SIG-M5 (cell line): Measurements from ENCODE around the gene TICAM1.
"Not testable (repeated sequence)": the region's sequence is repeated elsewhere in the genome, so short reads cannot be mapped to it uniquely, and the experiment has no call there.

Source experiments
- DNase-seq: peaks from one replicate; lab custom pipeline; 2025; lab: John Stamatoyannopoulos, UW

Gene TICAM1

DNA sequence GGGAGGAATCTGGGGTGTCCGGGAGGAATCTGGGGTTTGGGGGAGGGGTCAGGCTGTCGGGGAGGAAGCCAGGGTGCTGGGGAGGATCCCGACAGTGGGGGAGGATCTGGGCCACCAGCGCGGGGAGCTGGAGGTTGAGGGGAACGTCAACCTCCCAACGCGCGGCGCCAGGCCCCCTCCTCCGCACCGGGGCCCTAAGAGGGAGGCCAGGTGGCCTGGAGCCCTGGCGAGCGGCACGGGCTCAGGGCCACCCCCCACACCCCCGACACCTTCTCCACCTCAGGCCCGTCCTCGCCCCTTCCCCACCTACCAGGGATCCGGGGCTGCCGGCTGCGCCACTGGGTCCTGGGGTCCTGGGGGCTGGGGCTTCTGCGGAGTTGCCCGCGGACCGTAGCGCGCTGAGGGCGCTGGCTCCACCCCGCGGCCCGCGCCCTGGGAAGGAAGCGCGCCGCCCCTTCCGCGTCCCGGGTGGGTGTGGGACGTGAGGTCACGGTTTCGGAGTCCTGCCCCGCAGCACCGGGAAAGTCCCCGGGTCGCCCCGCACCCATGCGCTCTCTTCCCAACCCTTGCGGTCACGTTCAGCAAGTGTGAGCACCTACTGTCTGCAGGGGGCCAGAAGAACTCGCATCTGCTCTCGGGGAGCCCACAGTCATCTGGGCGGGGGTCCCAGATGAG lies at the start of gene TICAM1:
Gene TICAM1, minus strand, starts transcription at position 409 of the 675 bp plus-strand sequence. CDS start 13,335 bp downstream, outside the sequence.
- DNase-seq, result no peak

DNA sequence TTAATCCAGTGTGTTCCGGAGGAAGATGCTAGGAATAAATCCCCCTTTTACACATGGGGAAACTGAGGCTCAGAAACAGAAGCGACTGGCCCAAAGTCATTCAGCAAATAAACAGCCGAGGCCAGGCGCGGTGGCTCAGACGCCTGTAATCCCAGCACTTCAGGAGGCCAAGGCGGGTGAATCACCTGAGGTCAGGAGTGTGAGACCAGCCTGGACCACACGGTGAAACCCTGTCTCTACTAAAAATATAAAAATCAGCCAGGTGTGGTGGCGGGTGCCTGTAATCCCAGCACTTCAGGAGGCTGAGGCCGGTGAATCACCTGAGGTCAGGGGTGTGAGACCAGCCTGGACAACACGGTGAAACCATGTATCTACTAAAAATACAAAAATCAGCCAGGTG lies 47.5 kb upstream of the TICAM1 start:
- DNase-seq, result no peak

DNA sequence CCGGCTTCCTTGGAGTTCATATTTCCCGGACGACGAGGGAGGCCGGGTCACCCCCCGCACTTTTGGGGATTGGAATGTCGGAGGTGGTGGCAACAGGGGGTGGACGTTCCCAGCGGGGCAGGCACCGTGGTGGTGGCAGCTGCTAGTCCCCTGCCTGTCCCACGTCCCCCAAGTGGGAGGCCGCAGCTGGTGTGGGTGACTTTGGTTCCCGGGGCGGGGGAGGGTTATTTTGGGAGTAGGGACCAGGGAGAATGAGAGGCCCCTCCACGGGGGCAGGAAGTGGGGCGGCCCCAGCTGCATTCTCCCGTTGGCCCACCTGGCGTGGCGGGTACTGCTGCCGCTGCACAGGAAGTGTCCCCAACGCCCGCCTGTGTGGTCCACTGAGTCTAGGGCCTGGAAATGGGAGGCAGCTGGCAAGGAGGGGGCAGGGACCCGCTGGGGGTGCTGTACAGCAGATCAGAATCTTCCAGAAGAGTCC lies 47.0 kb upstream of the TICAM1 start:
- no peak for DNase-seq

DNA sequence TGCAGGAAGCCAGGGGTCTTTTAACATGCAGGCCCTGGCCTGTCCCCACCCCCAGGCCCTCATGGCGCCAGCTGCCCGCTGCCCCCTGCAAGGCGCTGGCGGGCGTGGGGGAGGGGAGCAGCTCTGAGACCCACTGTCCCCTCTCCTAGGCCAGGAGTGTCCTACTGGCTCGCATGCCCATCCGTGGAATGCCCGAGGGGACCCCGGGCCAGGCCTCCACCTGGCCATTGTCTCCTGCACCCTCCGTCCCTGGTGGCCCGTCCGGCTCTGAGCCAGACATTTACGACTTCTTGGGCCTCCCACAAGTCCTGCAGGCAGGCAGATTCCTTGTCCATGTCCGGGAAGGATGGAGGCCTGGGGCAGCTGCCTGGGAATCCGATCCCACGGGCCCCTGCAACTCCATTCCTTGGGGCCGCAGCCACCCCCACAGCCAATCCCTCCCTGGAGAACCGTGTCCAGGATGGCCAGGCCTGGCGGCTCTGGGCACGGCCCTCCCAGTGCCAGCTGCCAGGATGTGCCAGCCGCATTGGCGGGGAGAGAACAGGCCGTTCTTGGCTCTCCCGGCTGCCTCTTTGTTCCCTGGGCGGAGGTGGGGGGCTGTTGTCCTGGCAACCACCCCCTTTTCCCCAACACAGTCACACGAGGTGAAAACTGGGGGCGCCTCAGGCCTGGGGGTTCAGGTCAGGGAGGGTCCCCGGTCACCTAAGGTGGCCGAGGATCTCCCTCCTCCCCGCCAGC lies 46.4 kb upstream of the TICAM1 start:
- no peak for DNase-seq

DNA sequence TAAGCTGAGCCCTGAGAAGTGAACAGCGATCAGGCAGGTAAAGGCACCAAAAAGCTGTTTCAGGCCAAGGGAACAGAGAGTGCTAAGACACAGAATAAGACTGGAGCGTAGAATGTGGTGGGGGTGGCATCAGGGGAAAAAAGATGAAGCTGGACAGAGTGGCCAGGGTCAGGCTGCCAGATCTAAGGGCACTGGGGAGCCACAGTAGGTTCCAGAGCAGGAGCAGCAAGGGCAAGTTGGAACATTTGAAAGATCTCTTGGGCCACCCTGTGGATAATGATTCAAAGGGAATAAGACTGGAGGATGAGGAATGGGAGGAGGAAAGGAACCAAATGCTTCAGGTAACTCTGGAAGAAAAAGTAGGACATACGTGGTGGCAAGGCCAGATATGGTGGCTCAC lies 42.4 kb upstream of the TICAM1 start:
- DNase-seq, result no peak

DNA sequence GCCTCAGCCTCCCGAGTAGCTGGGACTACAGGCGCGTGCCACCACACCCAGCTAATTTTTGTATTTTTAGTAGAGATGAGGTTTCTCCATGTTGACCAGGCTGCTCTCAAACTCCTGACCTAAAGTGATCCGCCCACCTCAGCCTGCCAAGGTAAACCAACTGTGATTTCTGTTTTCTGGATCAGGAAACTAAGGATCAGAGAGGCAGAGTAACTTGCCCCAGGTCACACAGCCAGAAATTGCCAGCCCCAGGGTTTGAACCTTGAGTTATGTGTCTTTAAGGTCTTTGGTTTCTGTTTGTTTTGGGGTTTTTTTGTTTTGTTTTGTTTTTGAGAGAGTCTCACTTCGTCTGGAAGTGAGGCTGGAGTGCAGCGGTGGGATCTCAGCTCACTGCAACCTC lies 40.2 kb upstream of the TICAM1 start:
- no peak for DNase-seq

DNA sequence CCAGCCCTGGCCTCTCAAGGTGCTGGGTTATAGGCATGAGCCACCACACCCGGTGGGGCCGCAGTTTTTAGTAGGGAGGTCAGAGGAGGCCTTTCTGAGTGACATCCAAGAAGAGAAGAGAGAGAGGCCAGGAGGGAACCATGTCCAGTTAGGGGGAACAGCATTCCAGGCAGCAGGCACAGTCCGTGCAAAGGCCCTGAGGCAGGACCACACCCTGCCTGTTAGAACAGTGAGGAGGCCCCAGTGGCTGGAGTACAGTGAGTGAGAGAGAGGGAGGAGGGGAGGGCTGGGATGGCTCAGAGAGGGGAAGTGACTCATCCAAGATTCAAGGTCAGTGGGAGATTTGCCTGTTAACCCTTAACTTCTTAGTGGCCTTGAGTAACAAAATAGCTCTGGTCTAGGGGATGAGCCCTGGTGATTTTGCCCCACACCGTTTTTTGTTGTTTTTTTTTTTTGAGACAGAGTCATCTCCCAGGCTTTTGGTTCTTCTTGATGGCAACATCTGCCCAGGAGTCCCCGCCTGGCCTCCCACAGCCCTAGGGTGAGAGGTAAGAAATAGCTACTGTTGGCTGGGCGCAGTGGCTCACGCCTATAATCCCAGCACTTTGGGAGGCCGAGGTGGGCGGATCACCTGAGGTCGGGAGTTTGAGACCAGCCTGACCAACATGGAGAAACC lies 38.7 kb upstream of the TICAM1 start:
- DNase-seq, result peak; percentile 39

DNA sequence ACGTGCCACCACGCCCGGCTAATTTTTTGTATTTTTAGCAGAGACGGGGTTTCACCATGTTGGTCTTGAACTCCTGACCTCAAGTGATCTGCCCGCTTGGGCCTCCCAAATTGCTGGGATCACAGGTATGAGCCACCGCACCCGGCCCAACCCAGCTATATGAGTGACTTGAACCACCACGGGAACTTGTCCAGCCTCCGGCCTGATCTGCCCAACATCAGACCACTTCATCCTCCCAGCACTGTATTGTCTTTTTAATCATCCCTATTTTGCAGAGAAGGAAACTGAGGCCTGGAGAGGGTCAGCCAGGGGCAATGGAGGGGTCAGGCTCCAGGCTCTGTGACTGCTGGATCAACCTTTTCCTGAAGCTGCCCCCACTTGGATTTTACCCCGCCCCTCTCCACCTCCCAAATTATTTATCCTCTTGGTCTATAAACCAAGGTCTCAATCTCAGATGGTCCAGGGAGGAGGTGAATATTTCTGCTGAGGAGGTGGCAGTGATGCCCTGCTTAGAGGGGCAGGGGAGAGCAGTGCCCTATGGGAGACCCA lies 36.8 kb upstream of the TICAM1 start:
- no peak for DNase-seq

DNA sequence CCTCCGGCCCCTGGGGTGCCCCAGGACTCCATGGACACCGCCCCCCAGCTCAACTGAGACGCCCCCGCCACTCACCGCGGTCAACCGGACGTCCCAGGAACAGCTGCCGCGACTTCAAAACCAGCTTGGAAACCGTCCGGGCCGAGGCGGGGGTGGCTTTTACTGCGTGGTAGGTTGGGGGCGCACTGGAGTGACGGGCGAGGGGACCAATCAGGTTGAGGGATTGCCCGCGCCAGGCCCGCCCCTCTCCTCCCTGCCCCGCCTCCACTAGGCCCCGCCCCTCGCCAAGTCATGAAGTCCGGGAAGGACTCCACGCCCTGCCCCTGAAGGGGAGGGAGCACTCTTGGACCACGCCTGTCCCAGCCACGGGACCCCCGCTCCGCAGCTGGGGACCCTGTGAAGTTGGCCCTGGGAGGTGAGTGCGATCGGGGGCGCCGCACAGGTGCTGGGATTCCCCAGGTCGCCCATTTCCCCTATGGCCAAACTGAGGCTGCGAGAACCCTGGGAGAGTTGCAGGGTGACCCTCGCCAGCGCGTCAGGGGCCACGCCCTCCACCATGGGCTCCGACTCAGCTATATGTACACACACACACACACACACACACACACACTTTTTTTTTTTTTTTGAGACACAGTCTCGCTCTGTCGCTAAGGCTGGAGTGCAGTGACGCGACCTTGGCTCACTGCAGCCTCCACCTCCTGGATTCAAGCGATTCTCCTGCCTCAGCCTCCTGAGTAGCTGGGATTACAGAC lies 36.2 kb upstream of the TICAM1 start, which contains the start of gene PLIN3:
Gene PLIN3, minus strand, starts transcription at position 134 of the 752 bp plus-strand sequence. CDS start 6,273 bp downstream, outside the sequence.
- DNase-seq, result peak; percentile 22

DNA sequence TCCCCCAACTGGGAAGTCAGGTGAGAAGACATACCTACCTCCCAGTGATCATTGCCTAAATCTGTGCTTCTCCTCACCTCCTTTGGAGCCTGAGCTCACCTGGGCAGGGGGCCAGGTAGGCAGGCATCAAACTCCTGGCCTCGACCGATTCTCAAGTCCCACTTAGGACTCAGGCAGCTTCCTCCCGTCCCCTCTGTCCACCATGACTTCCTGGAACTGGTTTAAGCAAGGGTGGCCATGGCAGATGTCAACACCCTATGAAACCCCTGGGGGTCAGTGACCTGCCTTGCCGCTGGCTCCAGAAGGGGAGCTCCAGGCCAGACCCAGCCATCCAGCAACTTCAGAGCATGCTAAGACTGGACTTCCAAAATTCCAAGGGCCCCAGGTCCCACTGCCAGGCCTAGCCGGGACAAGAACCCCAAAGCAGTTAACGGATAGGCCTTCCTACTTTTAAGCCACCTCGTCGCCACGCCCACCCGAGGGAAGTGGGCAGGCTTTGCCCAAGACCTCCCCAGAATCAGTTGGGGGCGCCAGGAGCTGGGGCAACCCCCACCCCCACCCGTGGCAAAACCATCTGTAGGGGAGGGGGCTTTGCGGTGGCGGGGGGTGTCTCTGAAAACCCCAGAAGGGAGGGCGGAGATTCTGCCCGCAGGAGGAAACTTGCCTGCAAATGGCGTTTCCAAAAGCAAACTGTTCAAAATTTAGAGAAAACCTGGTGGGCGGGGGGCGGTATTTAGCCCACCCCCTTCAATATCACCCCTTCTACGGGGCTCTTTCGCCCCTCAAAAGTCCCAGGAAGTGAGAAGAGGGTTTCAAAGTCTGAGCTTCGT lies 35.3 kb upstream of the TICAM1 start:
- DNase-seq, result no peak

DNA sequence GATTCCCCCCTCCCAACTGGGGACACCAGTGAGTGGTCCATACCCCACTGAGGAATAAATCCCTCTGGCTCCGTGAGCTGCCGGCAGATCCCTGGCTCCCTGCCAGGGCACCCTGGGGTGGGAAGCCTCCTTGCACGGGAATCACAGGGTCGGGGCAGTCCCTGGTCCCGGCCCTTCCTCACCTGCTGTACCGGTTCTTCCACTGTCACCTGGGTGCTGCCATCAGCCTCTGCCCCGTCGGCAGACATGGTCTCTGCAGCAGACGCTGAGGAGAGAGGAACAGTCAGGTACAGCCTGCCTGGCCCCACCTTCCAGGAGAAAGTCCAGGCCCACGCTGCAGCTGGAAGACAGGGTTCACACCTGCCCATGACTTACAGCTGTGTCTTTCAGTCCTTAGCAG lies 29.6 kb upstream of the TICAM1 start:
- DNase-seq, result no peak

DNA sequence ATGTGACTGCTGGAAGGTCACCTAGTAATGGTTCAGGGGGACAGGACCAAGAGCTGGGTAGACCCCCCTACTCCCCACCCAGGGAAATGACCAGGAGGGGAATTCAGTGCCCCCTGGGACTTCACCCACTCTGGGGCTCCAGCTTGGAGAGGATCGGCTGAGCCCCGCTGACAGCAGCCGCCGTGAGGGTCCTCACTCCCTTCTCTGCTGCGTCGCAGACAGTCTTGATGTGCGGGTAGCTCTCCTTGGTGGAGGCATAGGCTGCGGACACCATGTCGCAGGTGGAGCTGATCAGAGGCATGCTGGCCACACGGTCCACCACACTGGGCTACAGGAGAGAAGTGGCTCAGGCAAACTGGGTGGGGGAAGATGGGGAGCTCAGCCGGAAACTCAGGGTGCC lies 28.2 kb upstream of the TICAM1 start:
- no peak for DNase-seq

DNA sequence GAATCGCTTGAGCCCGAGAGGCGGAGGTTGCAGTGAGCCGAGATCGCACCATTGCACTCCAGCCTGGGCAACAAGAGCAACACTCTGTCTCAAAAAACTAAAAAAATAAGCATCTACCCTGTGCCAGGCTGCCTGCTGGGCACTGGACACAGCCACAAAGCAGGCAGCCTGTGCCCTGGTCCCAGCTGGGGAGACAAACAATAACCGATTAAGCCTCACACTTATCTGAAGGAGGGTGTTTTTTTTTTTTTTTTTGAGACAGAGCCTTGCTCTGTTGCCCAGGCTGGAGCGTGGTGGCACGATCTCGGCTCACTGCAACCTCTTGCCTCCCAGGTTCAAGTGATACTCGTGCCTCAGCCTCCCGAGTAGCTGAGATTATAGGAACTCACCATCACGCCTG lies 25.0 kb upstream of the TICAM1 start:
- not testable (repeated sequence) for DNase-seq

DNA sequence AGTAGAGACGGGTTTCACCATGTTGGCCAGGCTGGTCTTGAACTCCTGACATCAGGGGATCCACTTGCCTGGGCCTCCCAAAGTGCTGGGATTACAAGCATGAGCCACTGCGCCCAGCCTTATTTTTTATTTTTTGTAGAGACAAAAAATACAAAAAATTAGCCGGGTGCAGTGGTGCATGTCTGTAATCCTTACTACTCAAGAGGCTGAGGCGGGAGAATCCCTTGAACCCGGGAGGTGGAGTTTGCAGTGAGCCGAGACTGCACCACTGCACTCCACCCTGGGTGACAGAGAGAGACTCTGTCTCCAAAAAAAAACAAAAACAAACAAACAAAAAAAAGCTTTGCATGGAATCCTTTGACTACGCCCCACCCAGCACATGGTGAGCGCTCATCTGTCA lies 22.0 kb upstream of the TICAM1 start:
- not testable (repeated sequence) for DNase-seq

DNA sequence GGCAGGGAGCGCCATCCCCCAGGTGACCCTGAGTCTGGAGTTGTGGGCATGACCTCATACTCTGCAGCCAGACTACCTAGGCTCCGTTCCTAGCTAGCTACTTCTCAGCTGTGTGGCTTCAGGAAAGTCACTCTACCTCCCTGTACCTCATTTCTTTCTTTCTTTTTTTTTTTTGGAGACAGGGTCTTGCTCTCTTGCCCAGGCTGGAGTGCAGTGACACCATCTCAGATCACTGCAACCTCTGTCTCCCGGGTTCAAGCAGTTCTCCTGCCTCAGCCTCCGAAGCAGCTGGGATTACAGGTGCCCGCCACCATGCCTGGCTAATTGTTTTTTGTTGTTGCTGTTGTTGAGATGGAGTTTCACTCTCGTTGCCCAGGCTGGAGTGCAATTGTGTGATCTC lies 21.0 kb upstream of the TICAM1 start:
- DNase-seq, result no peak

DNA sequence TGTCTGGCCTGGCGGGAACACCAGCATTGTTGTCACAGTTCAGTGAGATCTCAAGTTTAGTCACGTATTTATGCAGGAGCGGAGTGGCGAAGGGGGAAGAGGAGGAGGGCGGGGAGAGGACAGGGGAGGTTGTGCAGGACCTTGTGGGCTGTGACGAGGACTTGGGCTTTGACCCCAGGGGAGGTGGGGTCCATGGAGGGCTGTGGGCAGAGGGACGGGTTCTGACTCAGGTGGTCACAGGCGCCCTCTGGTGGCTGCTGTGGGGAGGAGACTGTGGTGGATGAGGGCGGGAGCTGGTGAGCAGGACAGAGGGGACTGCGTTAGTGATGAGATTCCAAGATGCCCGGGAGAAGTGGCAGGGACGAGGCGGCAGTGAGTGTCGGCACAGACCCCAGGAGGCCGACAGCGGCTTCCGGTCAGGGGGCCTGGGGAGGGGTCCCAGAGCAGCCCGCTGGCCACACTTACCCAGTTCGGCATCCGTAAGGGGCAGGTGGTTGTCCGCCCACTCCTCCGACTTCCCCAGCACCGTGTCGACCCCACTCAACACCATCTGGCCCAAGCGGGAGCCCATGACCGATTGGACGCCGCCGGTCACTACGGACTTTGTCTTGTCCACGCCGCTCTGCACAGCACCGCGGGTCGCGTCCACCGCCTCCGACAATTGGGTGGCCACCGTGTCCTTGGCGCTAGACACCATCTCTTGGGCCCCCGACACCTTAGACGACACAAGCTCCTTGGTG lies 20.2 kb upstream of the TICAM1 start:
- no peak for DNase-seq

DNA sequence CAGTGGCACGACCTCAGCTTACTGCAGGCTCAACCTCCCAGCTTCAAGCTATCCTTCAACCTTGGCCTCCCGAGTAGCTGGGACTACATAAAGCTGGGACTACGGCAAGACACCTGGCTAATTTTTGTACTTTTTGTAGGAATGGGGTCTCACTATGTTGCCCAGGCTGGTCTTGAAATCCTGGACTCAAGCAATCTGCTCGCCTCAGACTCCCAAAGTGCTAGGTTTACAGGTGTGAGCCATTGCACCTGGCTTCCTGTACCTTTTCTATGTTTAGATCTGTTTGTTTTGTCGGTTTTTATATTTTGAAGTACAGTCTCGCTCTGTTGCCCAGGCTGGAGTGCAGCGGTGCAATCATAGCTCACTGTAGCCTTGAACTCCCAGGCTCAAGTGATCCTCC lies 17.5 kb upstream of the TICAM1 start:
- DNase-seq, result no peak

DNA sequence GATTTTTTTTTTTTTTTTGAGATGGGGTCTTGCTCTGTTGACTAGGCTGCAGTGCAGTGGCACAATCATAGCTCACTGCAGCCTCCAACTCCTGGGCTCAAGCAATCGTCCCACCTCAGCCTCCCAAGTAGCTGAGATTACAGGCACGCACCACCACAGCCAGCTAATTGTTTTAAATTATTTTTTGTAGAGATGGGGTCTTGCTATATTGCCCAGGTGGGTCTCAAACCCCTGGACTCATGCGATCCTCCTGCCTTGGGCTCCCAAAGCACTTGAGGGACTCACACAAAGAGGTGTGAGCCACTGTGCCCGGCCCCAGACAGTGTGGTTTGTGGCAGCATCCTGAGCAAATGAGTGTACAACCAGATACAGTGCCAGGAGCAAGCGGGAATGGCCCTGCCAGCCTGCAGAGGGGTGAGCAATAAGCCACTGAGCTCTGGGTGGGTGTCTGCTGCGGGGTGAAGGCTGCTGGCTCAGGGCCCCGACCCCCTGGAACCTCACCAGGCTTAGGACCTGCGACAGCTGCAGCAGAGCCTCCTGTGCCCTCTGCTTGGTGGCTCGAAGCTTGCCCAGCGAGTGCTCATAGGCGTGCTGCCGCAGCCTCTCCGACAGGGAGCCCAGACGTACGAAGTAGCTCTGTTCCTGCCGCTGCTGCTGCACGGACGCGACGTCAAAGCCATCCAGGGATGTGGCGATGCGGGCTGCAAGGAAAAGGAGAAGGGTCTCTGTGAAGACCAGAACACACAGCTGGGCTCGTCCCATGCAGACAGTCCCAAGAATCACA lies 15.9 kb upstream of the TICAM1 start:
- no peak for DNase-seq

DNA sequence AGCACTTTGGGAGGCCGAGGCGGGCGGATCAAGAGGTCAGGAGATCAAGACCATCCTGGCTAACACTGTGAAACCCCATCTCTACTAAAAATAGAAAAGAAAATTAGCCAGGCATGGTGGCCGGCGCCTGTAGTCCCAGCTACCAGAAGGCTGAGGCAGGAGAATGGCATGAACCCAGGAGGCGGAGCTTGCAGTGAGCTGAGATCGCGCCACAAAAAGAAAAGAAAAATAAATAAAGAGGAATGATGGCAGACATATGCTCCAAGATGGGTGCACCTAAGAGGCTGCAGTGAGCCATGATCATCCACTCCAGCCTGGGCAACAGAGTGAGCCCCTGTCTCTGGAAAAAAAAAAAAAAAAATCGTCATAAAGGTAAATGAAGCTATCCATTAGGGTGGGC lies 14.5 kb upstream of the TICAM1 start:
- DNase-seq, result not testable (repeated sequence)
